ENCODE data around the gene OR5B12.
"Not testable (repeated sequence)": the region's sequence is repeated elsewhere in the genome, so short reads cannot be mapped to it uniquely, and the experiment has no call there.

The OR5B12 gene

DNA sequence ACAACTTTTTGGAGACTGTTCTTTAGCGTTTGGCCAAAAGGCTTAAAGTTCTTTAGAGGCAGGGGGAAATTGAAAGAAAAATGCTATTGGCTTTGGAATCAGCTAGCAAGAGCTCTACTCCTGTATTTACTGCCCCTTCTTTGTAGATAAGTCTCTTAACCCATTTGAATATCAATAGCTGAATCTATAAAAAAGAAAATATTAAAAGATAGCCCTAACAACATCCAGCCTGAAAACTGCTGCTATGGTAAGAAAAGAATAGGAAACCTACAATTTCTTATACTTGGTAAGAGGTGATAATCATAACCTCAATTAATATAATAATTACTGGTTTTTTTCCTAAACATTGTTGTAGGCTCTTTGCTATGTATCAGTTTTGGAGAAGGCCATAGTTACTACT, at the start of gene OR5B12:
Gene OR5B12 (minus strand): TSS at position 101 of the 400 bp plus-strand sequence. CDS start 2,085 bp downstream, outside the sequence.
- DNase-seq = no peak

DNA sequence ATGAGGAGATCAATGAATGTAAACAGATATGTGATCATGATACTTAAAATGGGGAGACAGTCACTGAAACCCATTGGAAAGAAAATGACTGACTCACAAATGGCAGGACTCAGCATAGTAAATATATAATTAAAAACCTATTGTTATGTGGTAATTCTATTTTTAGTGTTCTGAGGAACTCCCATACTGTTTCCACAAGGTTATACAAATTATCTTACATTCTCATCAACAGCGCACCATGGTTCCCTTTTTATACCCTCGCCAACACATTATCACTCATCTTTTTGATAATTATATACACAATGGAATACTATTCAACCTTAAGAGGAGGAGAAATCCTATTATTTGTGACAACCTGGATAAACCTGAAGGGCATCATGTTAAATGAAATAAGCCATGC, 48.8 kb upstream of the OR5B12 start:
- DNase-seq = no peak

DNA sequence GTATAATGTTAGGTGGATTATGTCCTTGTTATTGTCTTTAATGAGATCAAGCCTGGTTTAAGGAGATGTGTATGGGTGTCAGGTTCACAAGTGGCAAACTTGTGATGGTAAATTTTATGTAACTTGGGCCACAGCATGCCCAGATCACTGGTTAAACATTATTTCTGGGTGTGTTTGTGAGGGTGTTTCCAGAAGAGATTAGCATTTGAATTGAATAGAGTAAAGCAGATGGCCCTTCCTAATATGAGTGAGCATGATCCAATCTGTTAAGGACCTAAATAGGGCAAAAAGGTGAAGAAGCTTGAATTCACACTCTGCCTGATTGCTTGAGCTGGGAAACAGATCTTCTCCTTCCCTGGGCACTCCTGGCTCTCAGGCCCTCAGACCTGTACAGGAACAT, 45.1 kb upstream of the OR5B12 start:
- no peak for DNase-seq

DNA sequence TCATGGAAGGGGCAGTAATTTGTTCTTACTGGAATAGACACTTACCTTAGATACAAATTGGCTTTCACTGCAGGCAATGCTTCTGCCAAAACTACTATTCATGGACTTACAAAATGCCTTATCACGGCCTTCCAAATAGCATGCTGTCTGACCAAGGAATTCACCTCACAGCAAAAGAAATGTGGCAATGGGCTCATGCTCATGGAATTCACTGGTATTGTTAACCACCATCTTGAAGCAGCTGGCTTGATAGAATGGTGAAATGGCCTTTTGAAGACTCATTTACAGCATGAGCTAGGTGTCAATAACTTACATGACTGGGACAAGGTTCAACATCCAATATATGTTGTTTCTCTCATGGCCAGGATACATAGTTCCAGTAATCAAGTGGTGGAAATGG, 43.9 kb upstream of the OR5B12 start:
- no peak for DNase-seq

DNA sequence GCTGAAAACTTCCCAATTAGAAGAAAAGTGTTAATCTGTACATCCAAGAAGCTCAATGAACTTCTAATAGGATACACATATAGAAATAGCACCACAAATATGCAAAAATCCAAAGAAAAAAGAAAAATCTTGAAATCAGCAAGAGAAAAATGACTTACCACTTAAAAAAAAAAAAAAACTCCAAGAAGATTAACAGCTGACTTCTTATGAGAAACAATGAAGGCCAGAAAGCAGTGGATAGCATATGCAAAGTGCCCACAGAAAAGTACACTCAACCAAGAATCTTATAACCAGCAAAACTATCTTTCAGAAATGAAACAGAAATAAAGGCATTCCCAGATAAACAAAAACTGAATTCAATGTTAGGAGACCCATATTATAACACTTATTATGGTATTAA, 29.9 kb upstream of the OR5B12 start:
- DNase-seq = no peak

DNA sequence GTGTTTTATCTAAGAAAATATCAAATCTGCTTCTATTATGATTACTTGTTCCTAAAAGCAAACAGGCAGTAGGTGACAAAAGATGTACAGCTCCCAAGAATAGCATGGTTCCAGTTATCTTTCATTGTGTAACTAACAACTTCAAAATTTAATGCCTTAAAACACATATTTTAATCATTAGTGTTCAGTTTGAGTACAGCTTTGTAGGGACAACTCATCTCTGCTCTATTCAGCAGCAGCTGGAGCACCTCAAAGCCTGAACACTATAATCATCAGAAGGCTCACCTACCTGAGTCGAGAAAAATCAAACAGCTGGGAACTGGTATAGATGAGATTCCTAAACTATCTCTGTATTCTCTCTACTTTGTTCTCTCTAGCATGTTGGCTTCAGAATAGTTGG, 24.3 kb upstream of the OR5B12 start:
- no peak for DNase-seq

DNA sequence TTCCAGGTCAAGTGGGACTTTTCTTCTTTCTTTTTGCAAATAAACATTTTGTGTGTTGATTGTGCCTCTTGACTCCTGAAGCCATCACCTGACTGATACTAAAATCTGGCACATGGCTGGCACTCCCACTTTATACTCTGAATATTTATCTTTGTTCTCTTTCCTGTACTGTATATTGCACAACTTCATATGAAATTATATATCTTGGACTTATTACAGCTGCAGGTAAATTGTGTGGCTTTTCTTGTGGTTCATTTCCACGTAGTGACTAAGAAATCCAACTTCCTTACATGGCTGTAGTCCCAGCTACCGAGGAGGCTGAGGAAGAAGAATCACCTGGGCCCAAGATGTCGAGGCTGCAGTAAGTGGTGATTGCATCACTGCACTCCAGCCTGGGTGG, 23.7 kb upstream of the OR5B12 start:
- no peak for DNase-seq

DNA sequence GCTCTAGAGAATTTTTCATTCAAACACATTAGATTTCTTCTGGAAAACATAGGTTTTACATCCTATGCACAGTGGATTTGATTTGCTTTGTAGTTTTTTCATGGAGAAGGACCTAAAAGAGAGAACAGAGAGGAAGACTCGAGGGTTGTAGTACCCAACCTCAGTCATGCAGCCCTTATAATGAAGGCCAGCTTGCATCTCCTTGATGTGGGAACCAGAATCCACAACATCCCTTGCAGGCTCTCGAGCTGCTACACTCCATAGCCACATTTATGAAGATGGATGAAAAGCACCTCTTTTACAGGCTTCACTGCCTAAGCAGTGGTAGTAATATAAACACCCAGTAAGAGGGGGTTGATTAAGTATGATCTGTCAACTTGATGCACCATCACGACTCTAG, 9.5 kb upstream of the OR5B12 start:
- no peak for DNase-seq

DNA sequence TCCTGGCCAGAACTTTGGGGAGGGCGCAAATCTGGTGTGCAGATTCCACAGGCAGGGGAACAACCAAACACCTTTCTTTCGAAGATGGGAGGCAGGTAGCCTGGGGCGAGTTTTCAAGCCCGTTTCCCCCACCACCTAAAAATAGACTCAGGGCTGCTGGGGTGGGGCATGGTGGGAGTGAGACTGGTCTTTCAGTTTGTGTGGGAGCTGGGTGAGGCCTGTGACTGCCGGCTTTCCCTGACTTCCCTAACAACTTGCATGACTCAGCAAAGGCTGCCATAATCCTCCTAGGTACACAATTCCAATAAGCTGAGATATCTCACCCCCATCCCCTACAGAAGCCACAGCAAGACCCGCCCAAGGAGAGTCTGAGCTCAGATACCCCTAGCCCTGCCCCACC, 4.3 kb upstream of the OR5B12 start:
- no peak for DNase-seq

DNA sequence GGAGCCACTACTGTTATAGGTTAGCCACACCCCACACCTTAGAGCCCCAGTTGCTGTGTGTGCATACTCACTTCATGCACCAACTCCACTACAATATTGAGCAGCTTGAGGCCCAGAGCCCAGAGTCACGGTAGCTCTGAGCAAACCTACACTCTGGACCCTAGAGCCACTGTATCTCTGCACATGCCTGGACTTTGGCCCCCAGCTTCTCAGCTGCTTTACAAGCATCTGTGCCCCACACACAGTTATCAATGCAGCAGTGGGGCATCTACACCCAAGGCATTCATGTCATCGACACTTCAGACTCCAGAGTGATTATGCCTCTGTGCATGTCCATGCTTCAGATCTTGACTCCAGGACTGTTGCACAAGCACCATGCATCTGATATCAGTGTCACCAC, 2.3 kb upstream of the OR5B12 start:
- DNase-seq = no peak

DNA sequence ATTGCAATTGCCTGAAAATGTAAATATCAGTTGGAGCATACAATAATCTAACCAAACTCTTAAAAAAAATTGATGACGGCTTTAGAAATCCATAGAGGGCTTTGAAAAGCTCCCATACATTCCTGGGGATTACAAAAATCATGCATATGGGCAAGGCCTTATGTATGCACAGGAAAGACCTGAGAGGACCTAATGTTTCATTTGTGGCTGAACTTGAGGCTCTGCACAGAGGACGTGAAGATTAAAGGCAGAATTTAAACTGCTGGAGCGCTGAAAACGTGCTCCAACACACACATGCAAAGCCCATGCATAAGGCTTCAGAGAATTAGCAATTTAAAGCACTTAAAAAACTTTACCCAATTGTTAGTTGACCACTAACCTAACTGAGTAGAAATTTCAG, 3.5 kb downstream of the OR5B12 start:
- DNase-seq = no peak

DNA sequence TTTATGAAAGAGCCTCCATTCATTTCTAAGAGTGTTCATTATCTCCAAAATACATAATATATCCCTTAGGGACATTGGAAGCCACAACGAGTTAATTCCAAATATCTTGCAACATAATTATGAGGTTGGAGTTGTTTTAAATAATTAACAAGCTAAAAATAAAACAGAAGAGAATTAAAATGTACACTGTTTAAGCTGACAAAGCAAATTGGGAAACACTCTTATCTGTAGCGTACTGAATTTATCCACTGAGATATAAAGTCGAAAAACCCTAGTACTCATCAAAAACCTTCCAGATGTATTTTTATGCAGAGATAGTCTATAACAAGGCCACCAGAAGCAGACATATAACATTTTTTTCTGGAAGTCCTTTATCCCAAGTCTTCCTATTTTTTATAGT, 7.8 kb downstream of the OR5B12 start:
- DNase-seq = no peak

DNA sequence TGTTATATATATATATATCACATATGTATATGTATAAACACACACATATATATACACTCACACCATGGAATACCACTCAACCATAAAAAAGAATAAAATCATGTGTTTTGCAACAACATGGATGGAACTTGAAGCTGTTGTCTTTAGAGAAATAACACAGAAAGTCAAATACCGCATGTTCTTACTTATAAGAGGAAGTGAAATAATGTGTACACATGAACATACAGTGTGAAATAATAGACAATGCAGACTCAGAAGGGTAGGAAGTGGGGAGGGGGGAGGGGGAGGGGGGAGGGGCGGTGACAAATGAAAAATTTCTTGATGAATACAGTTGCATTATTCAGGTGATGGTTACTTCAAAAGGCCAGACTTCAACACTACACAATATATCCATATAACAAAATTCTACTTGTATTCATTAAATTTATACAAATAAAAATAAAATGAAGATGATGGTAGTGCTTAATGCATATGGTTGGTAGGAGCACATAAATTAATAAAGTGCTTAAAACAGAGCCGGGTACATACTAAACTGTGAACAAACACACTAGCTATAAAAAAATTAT, 8.3 kb downstream of the OR5B12 start:
- no peak for DNase-seq

DNA sequence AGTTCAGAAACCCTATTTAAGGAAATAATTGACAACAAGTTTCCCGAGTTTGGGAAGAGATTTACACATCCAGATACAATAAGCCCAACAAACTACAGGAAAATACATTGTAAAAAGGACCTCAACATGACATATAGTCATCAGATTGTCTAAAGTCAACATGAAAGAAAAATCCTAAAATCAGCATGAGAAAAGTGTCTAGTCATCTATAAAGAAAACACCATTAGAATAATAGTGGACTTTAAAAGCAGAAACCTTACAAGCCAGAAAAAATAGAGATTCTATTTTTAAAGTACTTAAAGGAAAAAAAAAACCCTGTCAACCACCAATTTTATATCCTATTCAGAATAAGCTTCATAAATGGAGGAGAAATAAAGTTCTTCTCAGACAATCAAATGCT, 12.8 kb downstream of the OR5B12 start:
- no peak for DNase-seq

DNA sequence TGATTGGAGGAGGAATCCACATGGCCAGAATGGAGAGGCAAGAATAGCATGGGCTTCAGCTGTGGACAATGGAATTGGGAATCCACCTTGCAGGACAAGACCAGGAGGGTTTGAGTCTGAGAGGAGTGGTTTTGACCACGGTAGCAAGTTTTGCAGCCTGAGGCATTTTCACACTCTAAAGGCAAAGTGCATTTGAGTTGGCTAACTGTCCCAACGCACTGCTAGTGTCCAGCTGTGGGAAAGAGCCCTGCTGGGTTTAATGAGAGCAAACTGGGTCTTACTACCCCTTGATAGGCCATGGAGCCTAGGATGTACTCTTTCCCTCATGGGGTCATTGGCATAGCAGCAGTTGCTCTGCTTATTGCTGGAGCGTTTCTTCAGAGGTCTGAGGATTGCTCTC, 14.0 kb downstream of the OR5B12 start, which contains the start of gene OR5B2:
Gene OR5B2 (minus strand): TSS at position 101 of the 400 bp plus-strand sequence. CDS start 4,860 bp downstream, outside the sequence.
- no peak for DNase-seq

DNA sequence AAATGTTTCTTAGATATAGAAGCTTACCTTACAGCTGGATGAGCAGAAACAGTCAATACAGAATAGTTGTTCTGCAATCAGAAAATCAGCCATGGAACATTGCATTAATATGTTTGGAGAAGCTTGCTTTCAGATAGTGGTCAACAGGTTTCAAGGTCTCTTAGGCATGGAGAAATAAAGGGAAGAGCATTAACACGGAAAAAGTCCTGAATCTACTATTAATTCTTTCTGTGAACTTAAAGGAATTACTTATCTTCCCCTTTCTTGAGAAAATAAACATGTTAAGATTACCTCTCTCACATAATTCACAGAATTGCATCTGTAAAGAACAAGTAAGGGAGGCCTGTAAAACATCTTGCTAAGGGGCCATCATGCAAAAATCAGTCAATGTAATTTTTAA, 35.3 kb downstream of the OR5B12 start, which contains the start of gene OR5B3:
Gene OR5B3 (minus strand): TSS at position 101 of the 400 bp plus-strand sequence. CDS start 3,465 bp downstream, outside the sequence.
- DNase-seq = no peak

DNA sequence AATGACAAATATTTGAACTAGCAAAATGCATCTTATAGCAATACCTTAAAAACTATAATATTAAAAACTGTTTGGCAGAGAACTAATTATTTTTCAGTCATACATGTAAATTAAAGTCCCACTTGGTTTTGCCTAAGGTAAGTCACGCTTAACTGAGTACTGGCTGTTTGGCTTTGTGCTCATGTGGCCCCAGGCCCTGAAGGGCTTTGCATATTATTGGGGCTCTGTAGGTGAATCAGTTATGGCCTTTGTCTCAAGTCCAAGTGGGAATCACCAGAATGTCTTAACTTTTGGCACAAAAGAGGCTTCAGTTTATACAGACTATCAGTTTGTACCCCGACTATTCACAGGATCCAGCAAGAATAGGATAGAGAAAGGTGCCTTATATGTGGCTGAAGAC, 42.4 kb downstream of the OR5B12 start:
- DNase-seq = not testable (repeated sequence)

DNA sequence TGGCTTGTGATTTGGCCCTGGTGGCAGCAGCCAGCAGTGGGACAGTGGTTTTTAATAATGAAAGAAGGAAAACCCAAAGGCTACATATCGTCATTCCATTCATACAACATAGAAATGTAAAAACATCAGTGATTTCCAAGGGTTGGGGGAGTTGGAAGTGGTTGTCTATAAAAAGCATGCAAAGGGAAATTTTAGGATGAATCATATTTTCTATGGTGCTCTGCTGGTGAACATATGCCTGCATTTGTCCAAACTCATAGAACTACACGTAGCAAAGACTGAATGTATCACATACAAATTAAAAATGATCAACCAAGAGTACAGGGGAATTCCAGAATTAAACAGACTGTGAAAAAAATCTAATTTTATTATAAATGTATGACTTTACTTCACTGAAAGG, 46.5 kb downstream of the OR5B12 start:
- no peak for DNase-seq

DNA sequence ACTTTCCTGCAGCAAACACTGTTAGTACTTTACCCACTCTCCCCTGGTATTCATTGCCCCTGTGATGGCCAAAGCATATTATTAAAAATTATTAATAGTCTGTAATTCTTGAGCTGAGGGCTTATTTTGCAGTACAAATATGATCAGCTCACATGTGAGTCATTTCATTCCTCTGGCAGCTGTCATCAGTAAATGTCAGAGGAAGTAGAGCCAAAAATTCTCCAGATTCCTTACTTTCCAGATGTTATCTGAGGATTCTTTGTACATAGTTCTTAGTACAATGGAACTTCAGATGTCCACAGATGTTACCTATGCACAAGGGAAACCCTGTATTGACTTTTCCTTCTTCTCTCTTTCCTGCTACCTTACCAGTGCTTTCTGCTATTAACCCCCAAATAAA, 47.8 kb downstream of the OR5B12 start:
- no peak for DNase-seq

DNA sequence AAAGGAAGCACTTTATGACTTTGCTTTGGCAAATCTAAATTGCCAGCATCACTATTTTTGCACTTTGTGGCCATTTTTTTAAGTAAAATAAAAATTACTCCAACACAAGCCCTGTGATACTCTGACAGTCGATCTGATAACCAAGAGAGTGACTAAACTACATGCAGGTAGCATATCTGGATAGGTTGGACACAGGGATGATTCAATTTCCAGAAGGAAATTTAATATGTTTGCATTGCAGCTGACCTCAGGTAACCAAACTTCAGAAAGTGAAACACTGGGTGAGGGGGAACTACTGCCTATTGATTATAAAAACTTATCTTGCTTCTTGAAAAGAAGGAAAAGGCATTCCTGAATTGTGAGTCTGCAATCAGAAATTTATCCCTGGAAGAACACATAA, 49.3 kb downstream of the OR5B12 start:
- DNase-seq = no peak

DNA sequence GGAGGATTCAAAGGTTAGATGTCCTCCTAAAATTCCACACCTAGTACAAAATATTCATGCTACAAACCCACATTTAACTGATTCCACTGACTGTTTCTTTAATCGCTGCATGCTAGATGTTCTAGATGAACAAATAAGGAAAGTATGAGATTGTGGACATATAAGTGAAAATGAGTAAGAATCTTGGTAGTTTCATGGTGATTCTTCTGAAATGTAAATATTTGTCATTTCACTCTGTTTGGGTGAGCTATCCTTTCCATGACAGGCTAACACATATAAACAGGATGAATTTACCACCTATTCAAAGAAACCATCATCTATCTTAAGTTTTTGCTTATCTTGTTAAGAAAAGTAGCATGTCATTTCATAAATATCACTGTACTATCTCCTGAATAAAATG, 50.2 kb downstream of the OR5B12 start:
- DNase-seq = no peak

DNA sequence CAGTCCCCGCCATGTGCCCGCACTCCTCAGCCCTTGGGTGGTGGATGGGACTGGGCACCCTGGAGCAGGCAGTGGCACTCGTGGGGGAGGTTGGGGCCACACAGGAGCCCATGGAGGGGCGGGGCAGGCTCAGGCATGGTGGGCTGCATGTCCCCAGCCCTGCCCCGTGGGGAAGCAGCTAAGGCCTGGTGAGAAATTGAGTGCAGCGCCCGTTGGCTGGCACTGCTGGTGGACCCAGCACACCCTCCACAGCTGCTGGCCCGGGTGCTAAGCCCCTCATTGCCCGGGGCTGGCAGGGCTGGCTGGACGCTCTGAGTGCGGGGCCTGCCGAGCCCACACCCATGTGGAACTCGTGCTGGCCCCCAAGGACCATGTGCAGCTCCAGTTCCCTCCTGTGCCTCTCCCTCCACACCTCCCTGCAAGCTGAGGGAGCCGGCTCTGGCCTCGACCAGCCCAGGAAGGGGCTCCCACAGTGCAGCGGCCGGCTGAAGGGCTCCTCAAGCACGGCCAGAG, 51.4 kb downstream of the OR5B12 start:
- DNase-seq = no peak
